IPS DF 4.7 (cell line): Measurements from ENCODE around the gene CLCN5.

ENCODE experiments used
- DNase-seq: peaks from one replicate; pipeline ENCODE4 v3.0.0-alpha.2; 2013; ENCODE audit warnings: low spot score; ENCODE audit errors: extremely low read depth

Gene CLCN5

GRCh38 chrX:50075630-50076339 lies 153.4 kb downstream of the CLCN5 start:
- no peak for DNase-seq

GRCh38 chrX:50081282-50081889 lies 159.0 kb downstream of the CLCN5 start:
- DNase-seq = peak; percentile 7

DNA sequence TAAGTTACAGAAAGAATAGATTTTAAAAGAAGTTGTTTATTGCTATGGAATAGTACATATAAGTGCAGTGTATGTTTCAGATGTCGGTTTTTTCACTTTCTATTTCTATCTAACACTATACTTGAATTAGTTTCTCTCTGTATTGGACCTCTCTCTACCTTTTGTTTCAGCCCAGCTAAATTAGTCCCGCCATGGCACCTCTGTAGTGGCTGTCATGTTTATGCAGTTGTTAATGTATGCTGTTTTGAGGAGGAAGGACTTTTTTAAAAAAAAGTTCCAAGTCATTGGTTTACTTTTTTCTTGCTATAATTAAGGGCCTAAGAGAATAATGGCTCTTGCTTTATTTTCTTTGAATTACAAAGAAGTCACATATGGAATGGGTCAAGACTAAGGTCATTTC lies 160.3 kb downstream of the CLCN5 start:
- DNase-seq = no peak

DNA sequence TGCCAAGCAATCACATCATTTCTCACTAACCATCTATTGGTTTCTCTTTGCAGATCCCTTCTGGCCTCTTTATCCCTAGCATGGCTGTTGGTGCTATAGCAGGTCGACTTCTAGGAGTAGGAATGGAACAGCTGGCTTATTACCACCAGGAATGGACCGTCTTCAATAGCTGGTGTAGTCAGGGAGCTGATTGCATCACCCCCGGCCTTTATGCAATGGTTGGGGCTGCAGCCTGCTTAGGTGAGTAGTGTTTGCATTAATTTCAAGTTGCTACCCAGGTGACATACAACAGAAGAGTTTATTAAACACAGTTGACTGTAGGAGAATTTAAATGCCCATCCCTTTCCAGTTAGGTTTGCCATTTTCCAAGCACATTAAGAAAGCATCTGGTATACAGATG lies 166.2 kb downstream of the CLCN5 start:
- no peak for DNase-seq

- DNase-seq = no peak
Observed at GRCh38 chrX:50093625-50094024, 171.2 kb downstream of the CLCN5 start.

DNA sequence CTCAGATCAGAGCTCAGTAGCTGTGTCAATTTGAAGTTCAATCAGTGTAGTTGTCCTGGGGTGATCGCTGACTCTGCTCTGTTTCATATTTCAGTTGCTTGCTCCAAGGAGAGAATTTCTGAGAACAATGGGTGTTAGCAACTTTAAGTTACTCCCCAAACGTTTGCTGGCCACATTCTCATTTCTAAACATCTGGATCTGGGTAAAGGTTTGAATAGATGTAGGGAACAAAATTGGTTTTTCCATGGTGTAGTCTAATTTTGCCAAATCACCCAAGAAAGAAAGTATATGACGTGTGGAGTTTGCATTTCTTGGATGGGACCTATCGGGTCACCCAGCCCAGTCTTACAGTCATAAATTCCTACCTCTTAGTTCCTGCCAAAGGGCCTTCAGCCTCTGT lies 174.7 kb downstream of the CLCN5 start:
- DNase-seq = no peak

GRCh38 chrX:50098241-50098640 lies 175.8 kb downstream of the CLCN5 start:
- DNase-seq = no peak

DNA sequence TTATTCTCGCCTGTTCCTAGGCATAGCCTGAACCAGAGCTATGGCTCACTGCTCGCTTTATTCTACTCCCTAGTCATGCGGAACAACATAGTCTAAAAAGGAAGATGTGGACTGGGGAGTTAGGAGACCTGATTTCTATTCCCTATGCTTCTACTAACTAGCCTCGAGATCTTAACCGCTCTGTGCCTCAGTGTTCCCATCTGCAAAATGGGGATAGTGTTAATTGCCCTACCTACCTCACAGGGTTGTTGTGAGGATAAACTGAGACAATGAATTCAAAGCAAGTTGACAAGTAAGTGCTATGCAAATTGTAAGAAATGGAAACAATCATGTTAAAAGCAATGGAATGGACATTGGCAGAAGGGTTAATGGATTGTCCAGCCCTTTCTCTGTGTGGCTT lies 176.4 kb downstream of the CLCN5 start:
- no peak for DNase-seq

DNA sequence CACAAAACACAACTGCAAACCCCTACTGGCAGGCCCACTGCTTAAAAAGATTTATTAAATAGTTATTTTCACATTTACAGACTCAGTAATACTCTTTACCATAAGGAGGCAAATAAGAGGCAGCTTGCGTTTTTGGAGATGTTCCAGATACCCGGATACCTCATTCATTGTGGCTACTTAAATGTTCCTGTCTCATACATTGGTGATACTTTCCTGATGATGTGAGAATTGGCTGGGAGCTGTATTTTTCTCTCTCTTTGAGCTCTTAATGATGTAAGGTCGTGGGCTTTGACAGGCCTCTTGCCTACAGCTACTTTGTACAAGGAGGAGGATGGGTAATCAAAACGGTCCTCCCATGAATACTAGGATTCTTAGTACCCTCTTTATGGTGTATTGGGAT lies 176.9 kb downstream of the CLCN5 start:
- DNase-seq = no peak

GRCh38 chrX:50100188-50100587 lies 177.8 kb downstream of the CLCN5 start:
- DNase-seq = no peak

- no peak for DNase-seq
Observed at GRCh38 chrX:50103176-50103575, 180.8 kb downstream of the CLCN5 start.

GRCh38 chrX:50103866-50104566 lies 181.6 kb downstream of the CLCN5 start:
- no peak for DNase-seq

DNA sequence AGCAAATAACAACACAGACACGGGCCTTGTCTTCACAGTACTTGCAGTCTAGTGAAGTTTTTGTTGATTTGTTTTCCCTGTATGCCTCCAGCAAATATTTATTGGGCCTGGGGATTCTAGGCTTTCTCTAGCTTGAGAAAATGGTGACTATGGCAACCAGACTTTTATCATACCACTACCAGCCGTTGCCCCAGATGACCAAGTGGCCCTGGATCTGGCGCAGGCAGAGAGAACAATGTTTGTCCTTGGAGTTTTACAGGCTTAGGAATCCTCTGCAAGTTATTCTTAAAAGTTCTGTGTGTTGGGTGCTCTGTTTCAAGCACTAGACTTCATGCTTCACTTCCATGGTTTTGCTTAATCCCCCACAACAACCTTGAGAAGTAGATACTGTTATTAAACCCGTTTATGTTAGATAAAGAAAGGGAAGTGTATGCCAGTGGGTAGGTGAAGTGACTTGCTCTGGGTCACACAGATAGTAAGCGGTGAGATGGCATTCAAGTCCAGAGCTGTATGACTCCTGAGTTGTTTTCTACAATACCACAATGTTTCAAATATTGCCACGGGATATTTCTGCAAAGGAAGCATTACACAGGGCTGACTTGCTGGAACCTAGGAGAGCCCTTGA lies 183.8 kb downstream of the CLCN5 start:
- no peak for DNase-seq

DNA sequence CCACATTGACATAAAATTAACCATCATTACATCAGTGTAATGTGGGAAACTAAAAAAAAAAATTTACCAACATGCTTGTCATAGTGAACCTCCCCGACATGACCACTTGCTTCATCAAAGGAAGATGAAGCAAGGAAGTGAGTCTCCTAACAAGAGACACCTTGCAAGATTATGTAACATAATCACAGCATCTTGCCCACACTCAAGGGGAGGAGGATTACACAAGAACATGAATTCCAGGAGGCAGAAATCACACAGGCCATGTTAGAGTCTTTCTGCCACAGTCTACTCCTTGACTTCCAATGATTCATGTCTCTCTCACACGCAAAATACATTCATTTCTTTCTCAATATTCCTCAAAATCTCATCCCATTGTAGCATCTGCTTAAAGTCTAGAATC lies 185.1 kb downstream of the CLCN5 start:
- DNase-seq = no peak

DNA sequence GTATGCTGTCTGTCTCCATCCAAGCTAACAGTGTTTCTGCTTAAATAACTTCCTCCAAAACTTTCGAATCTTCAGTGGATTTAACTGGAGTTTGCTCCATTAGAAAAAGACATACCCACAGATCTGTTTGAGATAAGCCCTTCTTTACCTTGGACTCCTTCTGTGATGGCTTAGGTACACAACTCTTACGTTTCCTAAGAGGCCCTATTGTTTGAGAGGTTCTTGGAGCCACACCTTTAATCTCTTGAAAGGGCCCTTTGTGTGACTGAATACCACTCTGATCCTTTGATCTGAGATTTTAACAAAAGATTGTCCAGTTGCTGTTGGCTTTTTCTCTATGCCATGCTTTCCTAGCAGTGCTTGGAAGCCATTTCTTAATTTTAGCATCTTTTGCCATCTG lies 185.9 kb downstream of the CLCN5 start:
- no peak for DNase-seq

DNA sequence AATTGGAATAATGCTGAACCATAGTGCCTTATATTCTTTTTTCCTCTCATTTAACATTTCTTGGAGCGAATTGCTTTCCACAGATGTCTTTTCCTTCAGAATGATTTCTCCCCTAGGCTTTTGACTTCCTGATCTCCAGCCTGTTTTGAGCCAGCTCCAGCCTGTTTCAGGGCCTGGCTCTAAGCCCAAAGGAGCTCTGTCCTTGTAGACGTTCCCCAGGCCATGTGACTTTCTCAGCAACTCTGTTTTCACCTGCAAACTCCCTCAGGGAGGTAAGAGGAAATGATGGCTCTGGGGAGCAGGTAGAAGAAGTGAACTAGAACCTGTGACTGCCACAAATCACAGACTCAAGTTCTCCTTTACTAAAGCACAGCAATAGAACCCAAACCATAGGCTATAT lies 189.3 kb downstream of the CLCN5 start:
- no peak for DNase-seq

DNA sequence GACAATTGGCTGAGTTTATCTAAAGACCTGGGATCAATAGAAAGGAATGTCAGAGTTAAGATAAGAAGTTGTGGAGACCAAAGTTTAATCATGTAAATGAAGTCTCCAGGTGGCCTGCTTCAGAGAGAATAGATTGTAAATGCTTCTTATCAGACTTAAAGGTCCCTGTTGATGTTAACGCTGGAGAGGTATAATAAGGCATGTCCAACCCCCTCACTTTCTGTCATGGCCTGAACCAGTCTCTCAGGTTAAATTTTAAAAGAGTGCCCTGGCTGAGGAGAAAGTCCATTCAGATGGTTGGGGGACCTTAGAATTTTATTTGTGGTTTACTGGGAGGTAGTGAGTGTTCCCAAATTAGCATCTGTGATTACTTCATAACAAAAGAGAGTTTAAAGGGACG lies 191.7 kb downstream of the CLCN5 start:
- DNase-seq = peak; percentile 11

- DNase-seq = no peak
Observed at GRCh38 chrX:50115973-50116372, 193.6 kb downstream of the CLCN5 start.

- no peak for DNase-seq
Observed at GRCh38 chrX:50117476-50117875, 195.1 kb downstream of the CLCN5 start.

DNA sequence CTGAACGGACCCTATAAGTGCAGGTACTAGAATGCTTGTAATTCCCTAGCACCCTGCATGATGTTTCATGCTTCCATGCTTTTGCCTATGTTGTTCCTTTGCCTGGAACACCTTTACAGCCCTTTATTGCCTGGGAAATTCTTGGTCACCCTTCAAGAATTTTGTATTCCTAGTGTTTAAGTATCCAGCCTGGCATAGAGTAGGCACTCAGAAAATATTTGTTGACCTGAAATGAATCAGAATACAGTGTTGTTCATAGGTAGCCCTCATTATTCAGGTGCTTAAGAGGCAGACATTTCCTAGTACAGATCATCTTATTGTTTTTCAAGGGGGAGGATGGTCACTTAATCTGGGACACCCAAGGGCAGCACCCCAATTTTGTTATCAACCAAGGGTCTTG lies 203.1 kb downstream of the CLCN5 start:
- no peak for DNase-seq

- no peak for DNase-seq
Observed at GRCh38 chrX:50147972-50148371, 225.6 kb downstream of the CLCN5 start.
